ENCODE results near the gene TRMT1.
"Not testable (repeated sequence)": the region's sequence is repeated elsewhere in the genome, so short reads cannot be mapped to it uniquely, and the experiment has no call there.

GRCh38 chr19:13166151-13166550, 49.6 kb upstream of the TRMT1 start:
- not testable (repeated sequence) for TF ChIP-seq CTCF (conservative IDR thresholded peaks at IDR 0.05; ENCODE audit: low read depth in 2 of 2); REST (IDR thresholded peaks at IDR 0.05; ENCODE audit: unreplicated experiment); EZH2phosphoT487 (IDR thresholded peaks at IDR 0.05; ENCODE audit: unreplicated experiment); EZH2 (IDR thresholded peaks at IDR 0.05; ENCODE audit: low read depth, unreplicated experiment); POLR2AphosphoS5 (IDR thresholded peaks at IDR 0.05; ENCODE audit: low read depth); STAT1 (IDR thresholded peaks at IDR 0.05; ENCODE audit: unreplicated experiment)

Data from GM23338 (cell line).